Caco-2 (cell line): ENCODE data around the gene OSBPL10. TPM values are rescaled to one million over a fixed set of nuclear protein-coding genes. Genes with fewer than 3 reads are reported as not detected.

Source experiments
- BruUV-seq: library from RNA; stranded (reverse); fragments of 400-500 nt; replicated peaks from 2 replicates; lab custom pipeline; 2021; lab: Mats Ljungman, UMichigan
- CTCF ChIA-PET: fragments of 300-600 bp; sonication (Branson Sonifier 250); formaldehyde crosslinking; loops from one replicate; lab custom pipeline; 2022; ENCODE audit warnings: antibody characterized with exemption; lab: Charles Lee
- POLR2A ChIA-PET: fragments of 300-600 bp; sonication (Branson Sonifier 250); formaldehyde crosslinking; loops from one replicate; lab custom pipeline; 2022; ENCODE audit warnings: antibody characterized with exemption; lab: Charles Lee
- DNase-seq, 2 experiments: peaks; one replicate each; pipeline versions ENCODE4 v3.0.0 to v3.0.0-alpha.2; 2020 to 2022
- H3K27me3 ChIP-seq: replicated peaks from 2 replicates; pipeline ENCODE4 v1.6.0; 2011; ENCODE audit warnings: low read length; ENCODE audit not compliant: control insufficient read depth, insufficient read depth
- H3K36me3 ChIP-seq: 2 replicates; pipeline ENCODE4 v1.5.1; 2011; ENCODE audit warnings: low read length; ENCODE audit not compliant: control insufficient read depth, insufficient read depth
- H3K4me1 ChIP-seq: fragments of 250-450 bp; sonication (Bioruptor Pico); 2 replicates; pipeline ENCODE4 v1.5.1; 2020; ENCODE audit warnings: mild to moderate bottlenecking
- H3K4me3 ChIP-seq: 2 replicates; pipeline ENCODE4 v1.5.1; 2011; ENCODE audit warnings: low read depth, mild to moderate bottlenecking, control low read depth, low read length
- H3K9me3 ChIP-seq: fragments of 250-450 bp; sonication (Bioruptor Pico); 2 replicates; pipeline ENCODE4 v1.5.1; 2020; ENCODE audit warnings: mild to moderate bottlenecking, moderate library complexity
- H3K27ac Mint-ChIP-seq: one replicate; pipeline ENCODE4 v1.8.0; 2022; ENCODE audit warnings: mixed read lengths; ENCODE audit not compliant: unreplicated experiment
- H3K27me3 Mint-ChIP-seq: one replicate; pipeline ENCODE4 v1.8.0; 2022; ENCODE audit warnings: mixed read lengths; ENCODE audit not compliant: insufficient read depth, unreplicated experiment
- H3K36me3 Mint-ChIP-seq: one replicate; pipeline ENCODE4 v1.8.0; 2022; ENCODE audit warnings: mild to moderate bottlenecking, mixed read lengths; ENCODE audit not compliant: insufficient read depth, unreplicated experiment
- H3K4me1 Mint-ChIP-seq: one replicate; pipeline ENCODE4 v1.8.0; 2022; ENCODE audit warnings: low read depth, mixed read lengths; ENCODE audit not compliant: unreplicated experiment
- H3K4me3 Mint-ChIP-seq: one replicate; pipeline ENCODE4 v1.8.0; 2022; ENCODE audit warnings: mild to moderate bottlenecking, moderate library complexity, mixed read lengths; ENCODE audit not compliant: unreplicated experiment
- H3K9me3 Mint-ChIP-seq: one replicate; pipeline ENCODE4 v1.8.0; 2022; ENCODE audit warnings: mixed read lengths; ENCODE audit not compliant: unreplicated experiment
- intact Hi-C: fragments of 100-400 bp; cut with micrococcal nuclease; formaldehyde crosslinking; loops from one replicate; pipeline ENCODE4 v1.10.0; 2022; ENCODE audit not compliant: unreplicated experiment
- total RNA-seq: library from RNA; stranded (reverse); gene quantifications from 2 replicates; pipeline ENCODE4 v1.2.3, GENCODE V29; 2022
- TF ChIP-seq, protein P1 (sequence below), 2 experiments: fragments of 200-600 bp in 1 of 2; IDR thresholded peaks; 1 replicate in 1 of 2; 2 replicates in 1 of 2; pipeline versions ENCODE4 v1.5.1 to v1.8.0; 2011 to 2022; ENCODE audit warnings: antibody characterized with exemption in 1 of 2, control low read depth in 1 of 2, inconsistent platforms in 1 of 2, low read depth in 1 of 2, low read length in 1 of 2, mild to moderate bottlenecking in 1 of 2, moderate library complexity in 1 of 2; ENCODE audit not compliant: insufficient read depth in 1 of 2, severe bottlenecking in 1 of 2, unreplicated experiment in 1 of 2

The OSBPL10 gene
- total RNA-seq, 1 experiment from 2014 or later: 71.2 TPM

DNA sequence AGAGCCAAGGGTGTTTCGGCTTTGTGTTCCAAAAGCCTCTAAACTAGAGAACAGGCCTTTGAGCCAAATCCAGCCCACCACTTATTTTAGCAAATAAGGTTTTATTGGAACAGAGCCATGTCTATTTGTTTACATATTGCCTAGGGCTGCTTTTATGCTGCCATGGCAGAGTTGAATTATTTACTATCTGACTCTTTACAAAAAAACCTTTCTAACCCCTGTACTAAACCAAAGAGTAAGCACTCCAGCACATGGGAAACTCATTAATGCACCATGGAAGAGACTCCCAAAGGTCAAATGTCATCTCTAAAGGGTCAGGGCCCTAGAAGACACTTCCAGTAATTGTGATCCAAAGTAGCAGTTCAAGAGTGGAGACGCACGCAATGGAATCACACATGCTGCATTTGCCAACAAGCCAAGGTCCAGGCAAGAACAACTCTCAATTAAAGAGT, 22.3 kb downstream of the OSBPL10 start:
- H3K27ac Mint-ChIP-seq: no peak overlapping the region

DNA sequence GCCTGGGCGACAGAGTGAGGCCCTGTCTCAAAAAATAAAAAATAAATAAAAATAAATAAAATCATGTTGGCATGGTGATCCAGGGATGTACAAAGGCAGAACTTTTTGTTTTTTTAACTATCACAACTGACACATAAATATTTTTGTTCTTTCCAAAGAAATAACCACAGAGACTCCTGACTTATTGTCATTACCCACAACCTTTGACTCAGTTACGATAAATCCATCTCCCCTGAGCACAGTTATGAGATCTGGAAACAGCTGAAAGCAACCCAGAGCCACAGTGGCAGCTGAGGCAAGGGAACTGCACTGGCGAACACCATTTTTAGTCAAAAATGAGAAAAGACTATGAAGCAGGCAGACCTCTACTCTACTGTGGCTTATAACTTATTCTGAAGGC, 24.0 kb downstream of the OSBPL10 start:
- Mint-ChIP-seq H3K4me1 (peaks cover 22% of the 10 kb centered on the region), H3K36me3 (peaks cover 7% of the 10 kb centered on the region), H3K27ac (no peak overlapping the region), H3K9me3 (peaks cover 9% of the 10 kb centered on the region), H3K27me3 (no peaks in the 10 kb centered on the region), H3K4me3 (no peak overlapping the region)
- no peak for DNase-seq
- Histone ChIP-seq H3K4me3 (no peak overlapping the region), H3K9me3 (peaks cover 15% of the 10 kb centered on the region), H3K4me1 (peaks cover 36% of the 10 kb centered on the region), H3K27me3 (no peaks in the 10 kb centered on the region), H3K36me3 (no peaks in the 10 kb centered on the region)
- intact Hi-C loops: no loop called here
- CTCF ChIA-PET: no interaction called here
- BruUV-seq: no TSS peak
- TF ChIP-seq, protein P1, sequence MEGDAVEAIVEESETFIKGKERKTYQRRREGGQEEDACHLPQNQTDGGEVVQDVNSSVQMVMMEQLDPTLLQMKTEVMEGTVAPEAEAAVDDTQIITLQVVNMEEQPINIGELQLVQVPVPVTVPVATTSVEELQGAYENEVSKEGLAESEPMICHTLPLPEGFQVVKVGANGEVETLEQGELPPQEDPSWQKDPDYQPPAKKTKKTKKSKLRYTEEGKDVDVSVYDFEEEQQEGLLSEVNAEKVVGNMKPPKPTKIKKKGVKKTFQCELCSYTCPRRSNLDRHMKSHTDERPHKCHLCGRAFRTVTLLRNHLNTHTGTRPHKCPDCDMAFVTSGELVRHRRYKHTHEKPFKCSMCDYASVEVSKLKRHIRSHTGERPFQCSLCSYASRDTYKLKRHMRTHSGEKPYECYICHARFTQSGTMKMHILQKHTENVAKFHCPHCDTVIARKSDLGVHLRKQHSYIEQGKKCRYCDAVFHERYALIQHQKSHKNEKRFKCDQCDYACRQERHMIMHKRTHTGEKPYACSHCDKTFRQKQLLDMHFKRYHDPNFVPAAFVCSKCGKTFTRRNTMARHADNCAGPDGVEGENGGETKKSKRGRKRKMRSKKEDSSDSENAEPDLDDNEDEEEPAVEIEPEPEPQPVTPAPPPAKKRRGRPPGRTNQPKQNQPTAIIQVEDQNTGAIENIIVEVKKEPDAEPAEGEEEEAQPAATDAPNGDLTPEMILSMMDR (IDR thresholded peaks at IDR 0.05; ENCODE audit: insufficient read depth in 1 of 2, low read depth in 1 of 2, low read length in 1 of 2, severe bottlenecking in 1 of 2, unreplicated experiment in 1 of 2): no peak
- POLR2A ChIA-PET: no interaction called here

More for the DNA sequence above, 22.3 kb downstream of the OSBPL10 start:
- Mint-ChIP-seq H3K27me3 (no peaks in the 10 kb centered on the region), H3K36me3 (peaks cover 8% of the 10 kb centered on the region), H3K4me1 (peaks cover 22% of the 10 kb centered on the region), H3K4me3 (no peak overlapping the region), H3K9me3 (peaks cover 9% of the 10 kb centered on the region)
- no peak for DNase-seq
- intact Hi-C loops: no loop called here
- no peak overlapping the region for H3K4me3 ChIP-seq
- H3K36me3 ChIP-seq: no peaks in the 10 kb centered on the region
- no peaks in the 10 kb centered on the region for H3K27me3 ChIP-seq
- ChIA-PET CTCF (no interaction called here), POLR2A (no interaction called here)
- H3K4me1 ChIP-seq: peaks cover 36% of the 10 kb centered on the region
- TF ChIP-seq, protein P1 (IDR thresholded peaks at IDR 0.05; ENCODE audit: insufficient read depth in 1 of 2, low read depth in 1 of 2, low read length in 1 of 2, severe bottlenecking in 1 of 2, unreplicated experiment in 1 of 2): no peak
- peaks cover 15% of the 10 kb centered on the region for H3K9me3 ChIP-seq
- no TSS peak for BruUV-seq

DNA sequence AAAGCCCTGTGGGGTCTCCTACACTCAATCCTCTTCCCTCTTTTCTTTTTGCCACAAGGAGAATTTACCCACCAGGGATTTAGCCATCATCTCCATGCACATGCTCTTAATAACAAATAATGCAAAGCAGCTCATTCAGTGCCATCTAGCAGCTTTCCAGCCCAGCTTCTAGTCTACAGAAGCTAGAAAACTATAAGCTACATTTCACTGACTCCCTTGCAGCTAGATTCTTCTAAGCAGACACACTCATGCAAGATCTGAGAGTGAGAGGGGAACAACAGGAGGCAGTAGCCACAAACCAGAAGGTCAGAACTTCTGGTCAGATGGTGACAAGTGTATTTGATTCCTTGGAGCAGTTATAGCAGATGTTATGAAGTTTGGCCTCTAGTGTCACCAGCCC, 25.5 kb downstream of the OSBPL10 start:
- no peaks in the 10 kb centered on the region for H3K27me3 Mint-ChIP-seq
- ChIA-PET CTCF (no interaction called here), POLR2A (no interaction called here)
- H3K9me3 Mint-ChIP-seq: peaks cover 9% of the 10 kb centered on the region
- peaks cover 15% of the 10 kb centered on the region for H3K9me3 ChIP-seq
- peaks cover 14% of the 10 kb centered on the region for H3K4me1 Mint-ChIP-seq
- H3K4me3 ChIP-seq: no peak overlapping the region
- H3K4me3 Mint-ChIP-seq: no peak overlapping the region
- intact Hi-C loops: no loop called here
- H3K4me1 ChIP-seq: peaks cover 26% of the 10 kb centered on the region
- no peaks in the 10 kb centered on the region for H3K27me3 ChIP-seq
- peaks cover 2% of the 10 kb centered on the region for H3K36me3 Mint-ChIP-seq
- no peak for DNase-seq
- no peaks in the 10 kb centered on the region for H3K36me3 ChIP-seq
- BruUV-seq: no TSS peak
- TF ChIP-seq, protein P1 (IDR thresholded peaks at IDR 0.05; ENCODE audit: insufficient read depth in 1 of 2, low read depth in 1 of 2, low read length in 1 of 2, severe bottlenecking in 1 of 2, unreplicated experiment in 1 of 2): no peak
- no peak overlapping the region for H3K27ac Mint-ChIP-seq
